Lower leg skin (tissue), 4 donors: ENCODE data around the gene ZNF175. TPM values are rescaled to one million over a fixed set of nuclear protein-coding genes. Genes with fewer than 3 reads are reported as not detected.

Experiments used
- DNase-seq, 2 donors: peaks; one replicate each; pipeline ENCODE4 v3.0.0-alpha.2; 2019; ENCODE audit warnings: low spot score in 2 of 2
- H3K4me3 ChIP-seq: fragments of 200-600 bp; sonication (generic); 2 replicates; pipeline ENCODE4 v1.5.1; 2017; ENCODE audit warnings: mild to moderate bottlenecking, low read depth; ENCODE audit not compliant: poor library complexity, severe bottlenecking
- POLR2A ChIP-seq, 2 donors: fragments of 450-650 bp; IDR thresholded peaks; one replicate each; pipeline ENCODE4 v1.6.1; 2016 to 2017; ENCODE audit warnings: antibody characterized with exemption in 2 of 2, mild to moderate bottlenecking in 1 of 2, moderate library complexity in 1 of 2
- WGBS, 2 donors: methylation state at CpG; one replicate each; pipeline ENCODE4 v1.1.5; 2018; 5-methylcytosine and 5-hydroxymethylcytosine counted together
- intact Hi-C: fragments of 100-400 bp; cut with DNase I; formaldehyde crosslinking; loops from one replicate; pipeline ENCODE4 v1.15.0; 2023; ENCODE audit warnings: low total_unique reads
- total RNA-seq, 4 donors: library from RNA; depleted of rRNA; stranded (reverse); fragments of >200 nt; gene quantifications; one replicate each; pipeline ENCODE4 v1.1.0, GENCODE V29; 2016
- TF ChIP-seq, protein P1 (sequence below), 3 donors: fragments of 450-650 bp; IDR thresholded peaks; one replicate each; pipeline ENCODE4 v1.5.1; 2016; ENCODE audit warnings: antibody characterized with exemption in 3 of 3, mild to moderate bottlenecking in 3 of 3, moderate library complexity in 2 of 3

Gene ZNF175
- total RNA-seq, 4 donors from 2014 or later = 2.0 to 5.3 (median 2.5) TPM

- 58 to 86% methylated on average over 1 to 2 of the region's 2 CpGs for WGBS, 2 donors
- intact Hi-C loops = no loop called here
- H3K4me3 ChIP-seq = no peak overlapping the region
- TF ChIP-seq, protein P1, sequence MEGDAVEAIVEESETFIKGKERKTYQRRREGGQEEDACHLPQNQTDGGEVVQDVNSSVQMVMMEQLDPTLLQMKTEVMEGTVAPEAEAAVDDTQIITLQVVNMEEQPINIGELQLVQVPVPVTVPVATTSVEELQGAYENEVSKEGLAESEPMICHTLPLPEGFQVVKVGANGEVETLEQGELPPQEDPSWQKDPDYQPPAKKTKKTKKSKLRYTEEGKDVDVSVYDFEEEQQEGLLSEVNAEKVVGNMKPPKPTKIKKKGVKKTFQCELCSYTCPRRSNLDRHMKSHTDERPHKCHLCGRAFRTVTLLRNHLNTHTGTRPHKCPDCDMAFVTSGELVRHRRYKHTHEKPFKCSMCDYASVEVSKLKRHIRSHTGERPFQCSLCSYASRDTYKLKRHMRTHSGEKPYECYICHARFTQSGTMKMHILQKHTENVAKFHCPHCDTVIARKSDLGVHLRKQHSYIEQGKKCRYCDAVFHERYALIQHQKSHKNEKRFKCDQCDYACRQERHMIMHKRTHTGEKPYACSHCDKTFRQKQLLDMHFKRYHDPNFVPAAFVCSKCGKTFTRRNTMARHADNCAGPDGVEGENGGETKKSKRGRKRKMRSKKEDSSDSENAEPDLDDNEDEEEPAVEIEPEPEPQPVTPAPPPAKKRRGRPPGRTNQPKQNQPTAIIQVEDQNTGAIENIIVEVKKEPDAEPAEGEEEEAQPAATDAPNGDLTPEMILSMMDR (IDR thresholded peaks at IDR 0.05) = no peak
- no peak for TF ChIP-seq POLR2A (IDR thresholded peaks at IDR 0.05)
- DNase-seq = no peak
Observed at GRCh38 chr19:51529301-51529700, 41.8 kb upstream of the ZNF175 start.

DNA sequence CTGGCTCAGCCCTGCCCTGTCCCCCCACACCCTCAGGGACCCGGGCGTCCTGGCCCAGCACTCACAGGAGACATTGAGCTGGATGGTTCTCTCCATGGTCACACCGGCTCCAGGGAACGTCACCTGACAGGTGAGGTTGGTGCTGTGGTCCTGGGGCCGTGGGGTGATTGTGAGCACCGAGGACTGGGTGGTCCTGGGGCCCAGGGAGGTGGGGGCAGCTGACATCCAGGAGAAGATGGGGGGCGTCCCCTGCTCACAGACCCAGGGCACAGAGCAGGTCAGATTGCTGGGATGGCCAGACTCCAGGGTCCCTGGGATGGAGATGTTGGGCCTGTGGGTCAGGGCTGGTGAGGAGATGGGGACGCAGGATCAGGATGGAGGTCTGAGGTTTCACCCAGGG, 40.5 kb upstream of the ZNF175 start:
- no peak for DNase-seq
- no peak for TF ChIP-seq POLR2A (IDR thresholded peaks at IDR 0.05)
- TF ChIP-seq, protein P1 (IDR thresholded peaks at IDR 0.05) = no peak
- WGBS, 2 donors = 89 to 90% methylated on average over 8 of the region's 8 CpGs
- intact Hi-C loops = no loop called here
- no peak overlapping the region for H3K4me3 ChIP-seq

GRCh38 chr19:51531349-51532315, 39.5 kb upstream of the ZNF175 start, which contains the start of gene SIGLEC6:
Gene SIGLEC6 (minus strand): TSS chr19:51531670. CDS start chr19:51531648, 22 bp downstream.
- TF ChIP-seq, protein P1 (IDR thresholded peaks at IDR 0.05) = no peak
- no peak for TF ChIP-seq POLR2A (IDR thresholded peaks at IDR 0.05)
- intact Hi-C loops = no loop called here
- DNase-seq = peak in 1 of 2 donors; percentile 49
- 32 to 33% methylated on average over 25 of the region's 25 CpGs for WGBS, 2 donors
- no peak within 1 kb of the TSS for H3K4me3 ChIP-seq

- DNase-seq = no peak
- no peak overlapping the region for H3K4me3 ChIP-seq
- WGBS, 2 donors = 85% methylated on average over 1 of the region's 1 CpG
- intact Hi-C loops = no loop called here
- TF ChIP-seq POLR2A (IDR thresholded peaks at IDR 0.05) = no peak
- TF ChIP-seq, protein P1 (IDR thresholded peaks at IDR 0.05) = no peak
Observed at GRCh38 chr19:51535535-51535934, 35.5 kb upstream of the ZNF175 start.

DNA sequence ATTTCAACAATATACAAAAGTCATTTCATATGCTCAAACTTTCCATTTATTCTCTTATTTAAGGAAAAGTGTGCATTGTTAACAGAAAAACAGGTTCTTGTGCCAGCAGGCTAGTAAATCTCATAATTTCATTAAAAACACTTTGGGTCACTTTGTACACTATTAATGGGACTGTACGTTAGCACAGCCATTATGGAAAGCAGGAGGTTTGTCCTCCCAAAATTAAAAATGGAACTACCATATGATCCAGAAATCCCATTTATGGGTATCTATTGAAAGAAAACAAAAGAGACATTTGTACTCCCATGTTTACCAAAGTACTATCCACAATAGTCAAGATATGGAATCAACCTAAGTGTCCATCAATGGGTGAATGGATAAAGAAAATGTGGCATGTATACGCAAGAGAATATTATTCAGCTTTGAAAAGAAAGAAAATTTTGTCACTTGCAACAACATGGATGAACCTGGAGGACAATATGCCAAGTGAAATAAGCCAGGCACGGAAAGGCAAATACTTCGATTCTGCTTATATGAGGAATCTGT, 31.2 kb upstream of the ZNF175 start:
- 85 to 86% methylated on average over 4 of the region's 4 CpGs for WGBS, 2 donors
- TF ChIP-seq POLR2A (IDR thresholded peaks at IDR 0.05) = no peak
- TF ChIP-seq, protein P1 (IDR thresholded peaks at IDR 0.05) = no peak
- no peak for DNase-seq
- H3K4me3 ChIP-seq = no peak overlapping the region
- intact Hi-C loops = no loop called here
